ENCODE measurements around the gene MBTPS1. TPM values are rescaled to one million over a fixed set of nuclear protein-coding genes. Genes with fewer than 3 reads are reported as not detected.

The MBTPS1 gene
- total RNA-seq, 5 donors from 2014 or later (not counting 1 experiment from before 2014, with no cell fraction given) = 122 to 142 (median 131) TPM

GRCh38 chr16:84042308-84042878 lies 74.3 kb downstream of the MBTPS1 start, which contains the start of gene SLC38A8:
TSS of gene SLC38A8 (minus strand) at chr16:84042795. CDS start at chr16:84042157, 638 bp downstream.
- H3K4me3 ChIP-seq (ENCODE audit: control insufficient read depth in 1 of 2, extremely low read depth in 1 of 2, low read length in 1 of 2) = no peak within 1 kb of the TSS
- H3K27me3 Mint-ChIP-seq = peaks cover 17 to 31% of the 10 kb centered on the region in 2 donors
- DNase-seq (no peak), ATAC-seq (replicated peaks in 1 of 4) (no peak)
- H3K36me3 ChIP-seq (ENCODE audit: control insufficient read depth in 2 of 2, extremely low read depth in 1 of 2, insufficient read depth in 1 of 2, low read length in 1 of 2) = no peaks in the 10 kb centered on the region
- no peak within 1 kb of the TSS for H3K27ac ChIP-seq (ENCODE audit: low read length)
- POLR2A ChIA-PET = no interaction called here
- peaks cover 2 to 8% (median 5%) of the 10 kb centered on the region in 3 donors for H3K4me1 Mint-ChIP-seq
- H3K9me3 ChIP-seq = no peaks in the 10 kb centered on the region
- no peak within 1 kb of the TSS for H3K27ac Mint-ChIP-seq
- peaks cover 0 to 3% of the 10 kb centered on the region in 2 experiments for H3K4me1 ChIP-seq (ENCODE audit: control insufficient read depth in 1 of 2, extremely low read depth in 1 of 2, insufficient read depth in 2 of 2, low read length in 2 of 2)
- 70% methylated on average over 3 of the region's 9 CpGs for WGBS (ENCODE audit: insufficient coverage)
- H3K4me3 Mint-ChIP-seq = no peak within 1 kb of the TSS
- peaks cover 2% of the 10 kb centered on the region for H3K36me3 Mint-ChIP-seq
- peaks cover 4 to 39% of the 10 kb centered on the region in 2 experiments for H3K27me3 ChIP-seq (replicated peaks in 1 of 2; ENCODE audit: control insufficient read depth in 2 of 2, extremely low read depth in 1 of 2, insufficient read depth in 2 of 2, low read length in 1 of 2)
- H3K9me3 Mint-ChIP-seq = no peaks in the 10 kb centered on the region
- CTCF ChIA-PET = no interaction called here

GRCh38 chr16:84041881-84042280 lies 74.9 kb downstream of the MBTPS1 start:
- Mint-ChIP-seq H3K36me3 (no peaks in the 10 kb centered on the region), H3K27me3 (peaks cover 17 to 31% of the 10 kb centered on the region in 2 donors), H3K9me3 (no peaks in the 10 kb centered on the region), H3K4me1 (peaks cover 2 to 8% (median 5%) of the 10 kb centered on the region in 3 donors), H3K4me3 (no peak overlapping the region), H3K27ac (no peak overlapping the region)
- ChIA-PET CTCF (no interaction called here), POLR2A (no interaction called here)
- Histone ChIP-seq H3K27ac (ENCODE audit: low read length) (no peak overlapping the region), H3K4me3 (ENCODE audit: control insufficient read depth in 1 of 2, extremely low read depth in 1 of 2, low read length in 1 of 2) (no peak overlapping the region), H3K9me3 (no peaks in the 10 kb centered on the region), H3K36me3 (ENCODE audit: control insufficient read depth in 2 of 2, extremely low read depth in 1 of 2, insufficient read depth in 1 of 2, low read length in 1 of 2) (no peaks in the 10 kb centered on the region), H3K4me1 (ENCODE audit: control insufficient read depth in 1 of 2, extremely low read depth in 1 of 2, insufficient read depth in 2 of 2, low read length in 2 of 2) (peaks cover 0 to 3% of the 10 kb centered on the region in 2 experiments), H3K27me3 (replicated peaks in 1 of 2; ENCODE audit: control insufficient read depth in 2 of 2, extremely low read depth in 1 of 2, insufficient read depth in 2 of 2, low read length in 1 of 2) (peaks cover 4 to 39% of the 10 kb centered on the region in 2 experiments)
- no peak for ATAC-seq (replicated peaks in 1 of 4)
- DNase-seq = no peak
- WGBS (ENCODE audit: insufficient coverage) = 74% methylated on average over 15 of the region's 17 CpGs

GRCh38 chr16:84040823-84041820 lies 75.6 kb downstream of the MBTPS1 start:
- no peak for ATAC-seq (replicated peaks in 1 of 4)
- H3K27ac ChIP-seq (ENCODE audit: low read length) = no peak overlapping the region
- CTCF ChIA-PET = no interaction called here
- no peaks in the 10 kb centered on the region for H3K36me3 ChIP-seq (ENCODE audit: control insufficient read depth in 2 of 2, extremely low read depth in 1 of 2, insufficient read depth in 1 of 2, low read length in 1 of 2)
- Mint-ChIP-seq H3K4me1 (peaks cover 2 to 8% (median 5%) of the 10 kb centered on the region in 3 donors), H3K36me3 (no peaks in the 10 kb centered on the region), H3K9me3 (peaks cover 0 to under 1% (median 0%) of the 10 kb centered on the region in 3 donors), H3K27ac (no peak overlapping the region), H3K4me3 (no peak overlapping the region), H3K27me3 (peaks cover 17 to 31% of the 10 kb centered on the region in 2 donors)
- H3K27me3 ChIP-seq (replicated peaks in 1 of 2; ENCODE audit: control insufficient read depth in 2 of 2, extremely low read depth in 1 of 2, insufficient read depth in 2 of 2, low read length in 1 of 2) = peaks cover 4 to 43% of the 10 kb centered on the region in 2 experiments
- H3K9me3 ChIP-seq = no peaks in the 10 kb centered on the region
- POLR2A ChIA-PET = no interaction called here
- H3K4me3 ChIP-seq (ENCODE audit: control insufficient read depth in 1 of 2, extremely low read depth in 1 of 2, low read length in 1 of 2) = no peak overlapping the region
- H3K4me1 ChIP-seq (ENCODE audit: control insufficient read depth in 1 of 2, extremely low read depth in 1 of 2, insufficient read depth in 2 of 2, low read length in 2 of 2) = peaks cover 0 to 3% of the 10 kb centered on the region in 2 experiments
- no peak for DNase-seq
- WGBS (ENCODE audit: insufficient coverage) = 86% methylated on average over 35 of the region's 42 CpGs

GRCh38 chr16:84040226-84040822 lies 76.4 kb downstream of the MBTPS1 start:
- POLR2A ChIA-PET = no interaction called here
- no peaks in the 10 kb centered on the region for H3K36me3 Mint-ChIP-seq
- DNase-seq (no peak), ATAC-seq (replicated peaks in 1 of 4) (no peak)
- H3K27ac ChIP-seq (ENCODE audit: low read length) = no peak overlapping the region
- H3K4me1 ChIP-seq (ENCODE audit: control insufficient read depth in 1 of 2, extremely low read depth in 1 of 2, insufficient read depth in 2 of 2, low read length in 2 of 2) = peaks cover 0 to 3% of the 10 kb centered on the region in 2 experiments
- H3K9me3 Mint-ChIP-seq = peaks cover 0 to 4% (median 4%) of the 10 kb centered on the region in 3 donors
- H3K4me3 ChIP-seq (ENCODE audit: control insufficient read depth in 1 of 2, extremely low read depth in 1 of 2, low read length in 1 of 2) = no peak overlapping the region
- peaks cover 4 to 41% of the 10 kb centered on the region in 2 experiments for H3K27me3 ChIP-seq (replicated peaks in 1 of 2; ENCODE audit: control insufficient read depth in 2 of 2, extremely low read depth in 1 of 2, insufficient read depth in 2 of 2, low read length in 1 of 2)
- CTCF ChIA-PET = no interaction called here
- WGBS (ENCODE audit: insufficient coverage) = 76% methylated on average over 12 of the region's 14 CpGs
- peaks cover 2 to 8% (median 5%) of the 10 kb centered on the region in 3 donors for H3K4me1 Mint-ChIP-seq
- no peaks in the 10 kb centered on the region for H3K36me3 ChIP-seq (ENCODE audit: control insufficient read depth in 2 of 2, extremely low read depth in 1 of 2, insufficient read depth in 1 of 2, low read length in 1 of 2)
- no peaks in the 10 kb centered on the region for H3K9me3 ChIP-seq
- H3K27me3 Mint-ChIP-seq = peaks cover 17 to 31% of the 10 kb centered on the region in 2 donors
- H3K4me3 Mint-ChIP-seq = no peak overlapping the region
- H3K27ac Mint-ChIP-seq = no peak overlapping the region

GRCh38 chr16:84039696-84040095 lies 77.0 kb downstream of the MBTPS1 start:
- H3K9me3 ChIP-seq = no peaks in the 10 kb centered on the region
- peaks cover 17 to 29% of the 10 kb centered on the region in 2 donors for H3K27me3 Mint-ChIP-seq
- H3K36me3 Mint-ChIP-seq = no peaks in the 10 kb centered on the region
- H3K27me3 ChIP-seq (replicated peaks in 1 of 2; ENCODE audit: control insufficient read depth in 2 of 2, extremely low read depth in 1 of 2, insufficient read depth in 2 of 2, low read length in 1 of 2) = peaks cover 4 to 38% of the 10 kb centered on the region in 2 experiments
- no peak for ATAC-seq (replicated peaks in 1 of 4)
- H3K27ac Mint-ChIP-seq = no peak overlapping the region
- H3K27ac ChIP-seq (ENCODE audit: low read length) = no peak overlapping the region
- no peaks in the 10 kb centered on the region for H3K36me3 ChIP-seq (ENCODE audit: control insufficient read depth in 2 of 2, extremely low read depth in 1 of 2, insufficient read depth in 1 of 2, low read length in 1 of 2)
- peaks cover 0 to 4% (median 4%) of the 10 kb centered on the region in 3 donors for H3K9me3 Mint-ChIP-seq
- H3K4me1 ChIP-seq (ENCODE audit: control insufficient read depth in 1 of 2, extremely low read depth in 1 of 2, insufficient read depth in 2 of 2, low read length in 2 of 2) = peaks cover 0 to 3% of the 10 kb centered on the region in 2 experiments
- POLR2A ChIA-PET = no interaction called here
- H3K4me3 Mint-ChIP-seq = no peak overlapping the region
- WGBS (ENCODE audit: insufficient coverage) = 87% methylated on average over 11 of the region's 12 CpGs
- H3K4me1 Mint-ChIP-seq = peaks cover 2 to 8% (median 5%) of the 10 kb centered on the region in 3 donors
- DNase-seq = no peak
- CTCF ChIA-PET = interaction anchor here in 1 of 2 donors (0.6 kb wide), 1 partner anchor 28 kb away, joined by 3 read pairs; no protein-coding TSS in a partner anchor
- no peak overlapping the region for H3K4me3 ChIP-seq (ENCODE audit: control insufficient read depth in 1 of 2, extremely low read depth in 1 of 2, low read length in 1 of 2)

- H3K27ac Mint-ChIP-seq = no peak overlapping the region
- H3K27ac ChIP-seq (ENCODE audit: low read length) = no peak overlapping the region
- no peak for ATAC-seq (replicated peaks in 1 of 4)
- no peak overlapping the region for H3K4me3 ChIP-seq (ENCODE audit: control insufficient read depth in 1 of 2, extremely low read depth in 1 of 2, low read length in 1 of 2)
- peaks cover 0 to 3% of the 10 kb centered on the region in 2 experiments for H3K4me1 ChIP-seq (ENCODE audit: control insufficient read depth in 1 of 2, extremely low read depth in 1 of 2, insufficient read depth in 2 of 2, low read length in 2 of 2)
- peaks cover 7 to 17% of the 10 kb centered on the region in 2 donors for H3K27me3 Mint-ChIP-seq
- DNase-seq = no peak
- no peaks in the 10 kb centered on the region for H3K36me3 Mint-ChIP-seq
- POLR2A ChIA-PET = no interaction called here
- peaks cover 0 to under 1% (median 0%) of the 10 kb centered on the region in 3 donors for H3K4me1 Mint-ChIP-seq
- no peaks in the 10 kb centered on the region for H3K9me3 ChIP-seq
- H3K9me3 Mint-ChIP-seq = peaks cover 0 to 4% (median 4%) of the 10 kb centered on the region in 3 donors
- peaks cover 4 to 28% of the 10 kb centered on the region in 2 experiments for H3K27me3 ChIP-seq (replicated peaks in 1 of 2; ENCODE audit: control insufficient read depth in 2 of 2, extremely low read depth in 1 of 2, insufficient read depth in 2 of 2, low read length in 1 of 2)
- WGBS (ENCODE audit: insufficient coverage) = 97% methylated on average over 5 of the region's 12 CpGs
- no peaks in the 10 kb centered on the region for H3K36me3 ChIP-seq (ENCODE audit: control insufficient read depth in 2 of 2, extremely low read depth in 1 of 2, insufficient read depth in 1 of 2, low read length in 1 of 2)
- no peak overlapping the region for H3K4me3 Mint-ChIP-seq
- CTCF ChIA-PET = no interaction called here
These were observed 78.3 kb downstream of the MBTPS1 start for GRCh38 chr16:84038469-84038868.

Data from T-cell (primary cell).